ENCODE measurements around the gene DGKH. TPM values are rescaled to one million over a fixed set of nuclear protein-coding genes. Genes with fewer than 3 reads are reported as not detected.

Gene DGKH
- total RNA-seq, 1 donor: 8.7 TPM

GRCh38 chr13:42108217-42108616 is 59.8 kb downstream of the DGKH start:
- peaks cover 20% of the 10 kb centered on the region for H3K4me1 ChIP-seq (ENCODE audit: insufficient read depth, low read length)
- no peak overlapping the region for H3K27ac ChIP-seq (ENCODE audit: low read depth, low read length)
- H3K27me3 ChIP-seq (ENCODE audit: insufficient read depth, low read length): no peaks in the 10 kb centered on the region
- H3K4me3 ChIP-seq (ENCODE audit: insufficient read depth, low read length): no peak overlapping the region
- no peaks in the 10 kb centered on the region for H3K36me3 ChIP-seq (ENCODE audit: insufficient read depth, low read length)
- H4K20me1 ChIP-seq (ENCODE audit: insufficient read depth, low read length): peaks cover 2% of the 10 kb centered on the region
- H3K79me2 ChIP-seq (ENCODE audit: insufficient read depth, low read length): peaks cover 16% of the 10 kb centered on the region
- no peaks in the 10 kb centered on the region for H3K9me3 ChIP-seq (ENCODE audit: low read depth, low read length)
- DNase-seq (ENCODE audit: insufficient read length, low spot score, missing footprints): no peak
- H2AFZ ChIP-seq (ENCODE audit: low read length): no peak overlapping the region
- TF ChIP-seq CTCF (IDR thresholded peaks at IDR 0.05; ENCODE audit: extremely low read depth, low read depth, low read length): no peak
- no peak overlapping the region for H3K4me2 ChIP-seq (ENCODE audit: insufficient read depth, low read length)

GRCh38 chr13:42109957-42110356 is 61.5 kb downstream of the DGKH start:
- no peaks in the 10 kb centered on the region for H3K36me3 ChIP-seq (ENCODE audit: insufficient read depth, low read length)
- no peak overlapping the region for H3K27ac ChIP-seq (ENCODE audit: low read depth, low read length)
- peaks cover 2% of the 10 kb centered on the region for H4K20me1 ChIP-seq (ENCODE audit: insufficient read depth, low read length)
- DNase-seq (ENCODE audit: insufficient read length, low spot score, missing footprints): peak; percentile 55
- no peaks in the 10 kb centered on the region for H3K27me3 ChIP-seq (ENCODE audit: insufficient read depth, low read length)
- H2AFZ ChIP-seq (ENCODE audit: low read length): no peak overlapping the region
- H3K79me2 ChIP-seq (ENCODE audit: insufficient read depth, low read length): peaks cover 11% of the 10 kb centered on the region
- H3K9me3 ChIP-seq (ENCODE audit: low read depth, low read length): no peaks in the 10 kb centered on the region
- H3K4me1 ChIP-seq (ENCODE audit: insufficient read depth, low read length): peaks cover 20% of the 10 kb centered on the region
- H3K4me3 ChIP-seq (ENCODE audit: insufficient read depth, low read length): no peak overlapping the region
- no peak for TF ChIP-seq CTCF (IDR thresholded peaks at IDR 0.05; ENCODE audit: extremely low read depth, low read depth, low read length)
- peak overlapping the region; percentile 50 for H3K4me2 ChIP-seq (ENCODE audit: insufficient read depth, low read length)

GRCh38 chr13:42110410-42111155 is 62.1 kb downstream of the DGKH start:
- H3K79me2 ChIP-seq (ENCODE audit: insufficient read depth, low read length): peaks cover 9% of the 10 kb centered on the region

More at GRCh38 chr13:42110410-42111155, 62.1 kb downstream of the DGKH start:
- Histone ChIP-seq H3K4me2 (ENCODE audit: insufficient read depth, low read length) (peak overlapping the region; percentile 50), H3K4me3 (ENCODE audit: insufficient read depth, low read length) (no peak overlapping the region), H3K27me3 (ENCODE audit: insufficient read depth, low read length) (no peaks in the 10 kb centered on the region), H3K4me1 (ENCODE audit: insufficient read depth, low read length) (peaks cover 15% of the 10 kb centered on the region), H2AFZ (ENCODE audit: low read length) (no peak overlapping the region), H3K27ac (ENCODE audit: low read depth, low read length) (no peak overlapping the region), H4K20me1 (ENCODE audit: insufficient read depth, low read length) (peaks cover 2% of the 10 kb centered on the region), H3K36me3 (ENCODE audit: insufficient read depth, low read length) (no peaks in the 10 kb centered on the region), H3K9me3 (ENCODE audit: low read depth, low read length) (no peaks in the 10 kb centered on the region)
- peak; percentile 79 for DNase-seq (ENCODE audit: insufficient read length, low spot score, missing footprints)
- peak; percentile 69 for TF ChIP-seq CTCF (IDR thresholded peaks at IDR 0.05; ENCODE audit: extremely low read depth, low read depth, low read length)
